Neutrophil (primary cell): ENCODE data around the gene CACNA2D4.
A peak's percentile ranks its signal among the peaks of the same experiment; 100 is the strongest.

Source experiments
- H3K27ac ChIP-seq: fragments of 200-600 bp; sonication (generic); 2 replicates; pipeline ENCODE4 v1.5.1; 2016; ENCODE audit warnings: mild to moderate bottlenecking, moderate library complexity
- H3K27me3 ChIP-seq: fragments of 200-600 bp; sonication (generic); 2 replicates; pipeline ENCODE4 v1.6.0; 2016; ENCODE audit warnings: mild to moderate bottlenecking
- H3K36me3 ChIP-seq: fragments of 200-600 bp; sonication (generic); 2 replicates; pipeline ENCODE4 v1.5.1; 2017
- H3K4me1 ChIP-seq, 2 experiments: fragments of 200-600 bp in 1 of 2; sonication (generic) in 1 of 2; 1 replicate in 1 of 2; 2 replicates in 1 of 2; pipeline versions ENCODE4 v1.5.1 to v1.6.1; 2013 to 2016; ENCODE audit warnings: low read depth in 1 of 2, low read length in 1 of 2, mild to moderate bottlenecking in 1 of 2, moderate library complexity in 1 of 2; ENCODE audit not compliant: control insufficient read depth in 1 of 2, insufficient read depth in 1 of 2
- H3K4me3 ChIP-seq, 2 experiments: fragments of 200-600 bp in 1 of 2; sonication (generic) in 1 of 2; 1 replicate in 1 of 2; 2 replicates in 1 of 2; pipeline ENCODE4 v1.5.1; 2013 to 2016; ENCODE audit warnings: low read depth in 1 of 2, low read length in 1 of 2, mild to moderate bottlenecking in 1 of 2, moderate library complexity in 1 of 2
- H3K9me3 ChIP-seq: fragments of 200-600 bp; sonication (generic); 2 replicates; pipeline ENCODE4 v1.5.1; 2016
- TF ChIP-seq, protein P1 (sequence below): fragments of 200-600 bp; sonication (generic); IDR thresholded peaks from 2 replicates; pipeline ENCODE4 v1.5.1; 2016; ENCODE audit warnings: antibody characterized with exemption

CACNA2D4 gene

GRCh38 chr12:1939801-1940607, 21.6 kb upstream of the CACNA2D4 start:
- H3K27ac ChIP-seq: no peak overlapping the region
- no peaks in the 10 kb centered on the region for H3K27me3 ChIP-seq
- no peaks in the 10 kb centered on the region for H3K9me3 ChIP-seq
- no peaks in the 10 kb centered on the region for H3K36me3 ChIP-seq
- TF ChIP-seq, protein P1, sequence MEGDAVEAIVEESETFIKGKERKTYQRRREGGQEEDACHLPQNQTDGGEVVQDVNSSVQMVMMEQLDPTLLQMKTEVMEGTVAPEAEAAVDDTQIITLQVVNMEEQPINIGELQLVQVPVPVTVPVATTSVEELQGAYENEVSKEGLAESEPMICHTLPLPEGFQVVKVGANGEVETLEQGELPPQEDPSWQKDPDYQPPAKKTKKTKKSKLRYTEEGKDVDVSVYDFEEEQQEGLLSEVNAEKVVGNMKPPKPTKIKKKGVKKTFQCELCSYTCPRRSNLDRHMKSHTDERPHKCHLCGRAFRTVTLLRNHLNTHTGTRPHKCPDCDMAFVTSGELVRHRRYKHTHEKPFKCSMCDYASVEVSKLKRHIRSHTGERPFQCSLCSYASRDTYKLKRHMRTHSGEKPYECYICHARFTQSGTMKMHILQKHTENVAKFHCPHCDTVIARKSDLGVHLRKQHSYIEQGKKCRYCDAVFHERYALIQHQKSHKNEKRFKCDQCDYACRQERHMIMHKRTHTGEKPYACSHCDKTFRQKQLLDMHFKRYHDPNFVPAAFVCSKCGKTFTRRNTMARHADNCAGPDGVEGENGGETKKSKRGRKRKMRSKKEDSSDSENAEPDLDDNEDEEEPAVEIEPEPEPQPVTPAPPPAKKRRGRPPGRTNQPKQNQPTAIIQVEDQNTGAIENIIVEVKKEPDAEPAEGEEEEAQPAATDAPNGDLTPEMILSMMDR: peak; percentile 93
- peak overlapping the region in 1 of 2 experiments; percentile 7 for H3K4me3 ChIP-seq
- H3K4me1 ChIP-seq: peaks cover 0 to 6% of the 10 kb centered on the region in 2 experiments

GRCh38 chr12:1939331-1939730, 20.9 kb upstream of the CACNA2D4 start:
- no peaks in the 10 kb centered on the region for H3K36me3 ChIP-seq
- no peak overlapping the region for H3K27ac ChIP-seq
- H3K27me3 ChIP-seq: no peaks in the 10 kb centered on the region
- no peaks in the 10 kb centered on the region for H3K9me3 ChIP-seq
- H3K4me1 ChIP-seq: peaks cover 0 to 6% of the 10 kb centered on the region in 2 experiments
- TF ChIP-seq, protein P1: no peak
- H3K4me3 ChIP-seq: no peak overlapping the region

DNA sequence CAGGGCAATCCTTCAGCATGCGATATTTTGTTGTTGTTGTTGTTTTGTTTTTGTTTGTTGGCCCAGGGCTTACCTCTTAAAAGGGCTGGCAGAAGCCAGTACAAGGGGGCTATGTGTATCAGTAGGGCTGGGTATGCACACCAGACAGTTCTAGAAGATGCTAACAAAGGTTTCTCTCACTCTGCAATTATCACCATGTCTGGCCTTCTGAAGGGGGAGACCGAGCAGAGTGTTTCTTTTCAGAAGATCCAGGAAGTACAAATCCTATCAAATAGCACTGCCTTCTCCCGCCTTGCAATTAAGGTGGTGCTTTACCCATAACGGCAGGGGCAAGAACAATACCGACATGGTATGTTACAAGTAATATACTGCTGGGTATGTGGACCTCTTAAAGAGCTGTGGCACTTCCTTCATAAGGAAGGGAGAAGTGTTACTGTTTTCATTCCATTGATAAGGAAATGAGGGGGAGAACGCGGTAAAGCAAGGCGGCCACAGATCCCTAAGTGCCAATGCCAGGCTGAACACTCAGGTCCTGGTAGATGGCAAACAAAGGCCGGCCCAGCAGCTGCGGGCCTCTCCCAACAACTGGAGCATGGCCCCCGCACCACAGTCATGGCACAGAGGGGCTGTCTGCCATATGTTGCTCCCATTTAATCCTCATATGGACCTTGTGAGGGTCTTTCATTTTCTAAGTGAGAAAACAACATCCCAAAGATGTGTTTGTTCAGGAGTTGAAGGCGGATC, 19.2 kb upstream of the CACNA2D4 start:
- Histone ChIP-seq H3K4me1 (peaks cover 0 to 6% of the 10 kb centered on the region in 2 experiments), H3K9me3 (no peaks in the 10 kb centered on the region), H3K27me3 (peaks cover under 1% of the 10 kb centered on the region), H3K36me3 (no peaks in the 10 kb centered on the region), H3K4me3 (no peak overlapping the region), H3K27ac (no peak overlapping the region)
- TF ChIP-seq, protein P1: no peak

GRCh38 chr12:1936406-1937320, 18.2 kb upstream of the CACNA2D4 start:
- Histone ChIP-seq H3K36me3 (no peaks in the 10 kb centered on the region), H3K27ac (no peak overlapping the region), H3K27me3 (peaks cover 11% of the 10 kb centered on the region), H3K4me1 (peaks cover 0 to 6% of the 10 kb centered on the region in 2 experiments), H3K4me3 (no peak overlapping the region), H3K9me3 (no peaks in the 10 kb centered on the region)
- TF ChIP-seq, protein P1: no peak

GRCh38 chr12:1935700-1936378, 17.4 kb upstream of the CACNA2D4 start:
- Histone ChIP-seq H3K4me1 (peaks cover 0 to 6% of the 10 kb centered on the region in 2 experiments), H3K4me3 (no peak overlapping the region), H3K9me3 (no peaks in the 10 kb centered on the region), H3K27ac (no peak overlapping the region), H3K27me3 (peaks cover 13% of the 10 kb centered on the region), H3K36me3 (no peaks in the 10 kb centered on the region)
- TF ChIP-seq, protein P1: no peak
